Loucy (cell line): Measurements from ENCODE around the gene KBTBD12.
A peak's percentile ranks its signal among the peaks of the same experiment; 100 is the strongest.

Experiments used
- H2AFZ ChIP-seq: fragments of 200-600 bp; sonication (generic); 2 replicates; pipeline ENCODE4 v1.6.0; 2016; ENCODE audit warnings: antibody characterized with exemption, mild to moderate bottlenecking, low read length, moderate library complexity
- H3F3A ChIP-seq: fragments of 200-600 bp; 2 replicates; pipeline ENCODE4 v1.6.0; 2016; ENCODE audit warnings: antibody characterized with exemption, low read depth, mild to moderate bottlenecking
- H3K27me3 ChIP-seq: fragments of 200-600 bp; sonication (generic); 2 replicates; pipeline ENCODE4 v1.6.1; 2014; ENCODE audit warnings: low read length, mild to moderate bottlenecking; ENCODE audit not compliant: insufficient read depth, poor library complexity, severe bottlenecking
- H3K36me3 ChIP-seq: fragments of 200-600 bp; sonication (generic); 2 replicates; pipeline ENCODE4 v1.6.1; 2016; ENCODE audit warnings: low read length; ENCODE audit not compliant: insufficient read depth
- H3K4me1 ChIP-seq: fragments of 200-600 bp; sonication (generic); 2 replicates; pipeline ENCODE4 v1.5.1; 2014; ENCODE audit warnings: low read length, mild to moderate bottlenecking; ENCODE audit not compliant: insufficient read depth, poor library complexity, severe bottlenecking
- H3K4me2 ChIP-seq: fragments of 200-600 bp; sonication (generic); 2 replicates; pipeline ENCODE4 v1.6.0; 2014; ENCODE audit warnings: antibody characterized with exemption, low read length, low read depth, mild to moderate bottlenecking; ENCODE audit not compliant: poor library complexity, severe bottlenecking
- H3K4me3 ChIP-seq: fragments of 200-600 bp; sonication (generic); 2 replicates; pipeline ENCODE4 v1.5.1; 2014; ENCODE audit warnings: low read length, mild to moderate bottlenecking, mixed read lengths; ENCODE audit not compliant: poor library complexity, severe bottlenecking
- H3K79me2 ChIP-seq: fragments of 200-600 bp; sonication (generic); 2 replicates; pipeline ENCODE4 v1.6.1; 2014; ENCODE audit warnings: low read length; ENCODE audit not compliant: insufficient read depth
- H3K9ac ChIP-seq: fragments of 200-600 bp; sonication (generic); 2 replicates; pipeline ENCODE4 v1.6.0; 2014; ENCODE audit warnings: mild to moderate bottlenecking, low read depth, low read length, moderate library complexity; ENCODE audit not compliant: poor library complexity, severe bottlenecking
- H3K9me2 ChIP-seq: fragments of 200-600 bp; sonication (generic); replicated peaks from 2 replicates; pipeline ENCODE4 v1.6.1; 2016; ENCODE audit warnings: low read depth, low read length, mixed read lengths
- H3K9me3 ChIP-seq: fragments of 200-600 bp; sonication (generic); 2 replicates; pipeline ENCODE4 v1.6.1; 2014; ENCODE audit warnings: mild to moderate bottlenecking, antibody characterized with exemption, low read length, low read depth; ENCODE audit not compliant: insufficient read depth
- H4K20me1 ChIP-seq: fragments of 200-600 bp; sonication (generic); 2 replicates; pipeline ENCODE4 v1.6.0; 2014; ENCODE audit warnings: antibody characterized with exemption, low read length, mild to moderate bottlenecking; ENCODE audit not compliant: insufficient read depth, poor library complexity, severe bottlenecking
- CTCF ChIP-seq: fragments of 200-600 bp; sonication (generic); conservative IDR thresholded peaks from 2 replicates; pipeline ENCODE4 v1.5.1; 2014; ENCODE audit warnings: mild to moderate bottlenecking, antibody characterized with exemption, low read length
- EZH2phosphoT487 ChIP-seq: fragments of 200-600 bp; IDR thresholded peaks from 2 replicates; pipeline ENCODE4 v1.6.1; 2018; ENCODE audit warnings: antibody characterized with exemption, mild to moderate bottlenecking, moderate library complexity, borderline replicate concordance

Gene KBTBD12

GRCh38 chr3:127887321-127887720 lies 27.7 kb upstream of the KBTBD12 start:
- Histone ChIP-seq H3K79me2 (no peaks in the 10 kb centered on the region), H2AFZ (no peak overlapping the region), H4K20me1 (no peaks in the 10 kb centered on the region), H3K27me3 (no peaks in the 10 kb centered on the region), H3K36me3 (no peaks in the 10 kb centered on the region), H3K9me3 (no peaks in the 10 kb centered on the region), H3K9ac (peak overlapping the region; percentile 40), H3K4me1 (peaks cover 43% of the 10 kb centered on the region), H3K4me3 (peak overlapping the region; percentile 42), H3K4me2 (peak overlapping the region; percentile 46), H3K9me2 (no peaks in the 10 kb centered on the region), H3F3A (no peaks in the 10 kb centered on the region)
- TF ChIP-seq CTCF (no peak), EZH2phosphoT487 (no peak)

GRCh38 chr3:127888156-127888555 lies 26.9 kb upstream of the KBTBD12 start:
- H2AFZ ChIP-seq = no peak overlapping the region
- H3F3A ChIP-seq = no peaks in the 10 kb centered on the region
- no peaks in the 10 kb centered on the region for H3K9me2 ChIP-seq
- TF ChIP-seq EZH2phosphoT487 = no peak
- TF ChIP-seq CTCF = no peak
- H3K9me3 ChIP-seq = no peaks in the 10 kb centered on the region
- H3K4me1 ChIP-seq = peaks cover 43% of the 10 kb centered on the region
- peak overlapping the region; percentile 40 for H3K9ac ChIP-seq
- no peaks in the 10 kb centered on the region for H3K27me3 ChIP-seq
- no peaks in the 10 kb centered on the region for H3K36me3 ChIP-seq
- peak overlapping the region; percentile 46 for H3K4me2 ChIP-seq
- H3K79me2 ChIP-seq = no peaks in the 10 kb centered on the region
- H4K20me1 ChIP-seq = no peaks in the 10 kb centered on the region
- no peak overlapping the region for H3K4me3 ChIP-seq

GRCh38 chr3:127888564-127889107 lies 26.4 kb upstream of the KBTBD12 start:
- no peaks in the 10 kb centered on the region for H3K36me3 ChIP-seq
- H3K4me3 ChIP-seq = no peak overlapping the region
- TF ChIP-seq EZH2phosphoT487 = no peak
- no peak for TF ChIP-seq CTCF
- H3K9me2 ChIP-seq = no peaks in the 10 kb centered on the region
- H3K4me2 ChIP-seq = no peak overlapping the region
- no peak overlapping the region for H2AFZ ChIP-seq
- H3K9me3 ChIP-seq = no peaks in the 10 kb centered on the region
- H3K9ac ChIP-seq = no peak overlapping the region
- peaks cover 43% of the 10 kb centered on the region for H3K4me1 ChIP-seq
- H3K27me3 ChIP-seq = no peaks in the 10 kb centered on the region
- H3F3A ChIP-seq = no peaks in the 10 kb centered on the region
- H3K79me2 ChIP-seq = no peaks in the 10 kb centered on the region
- no peaks in the 10 kb centered on the region for H4K20me1 ChIP-seq
